ENCODE measurements around the gene E2F8. TPM values are rescaled to one million over a fixed set of nuclear protein-coding genes. Genes with fewer than 3 reads are reported as not detected.

Gene E2F8
- total and polyA plus RNA-seq, 2 donors (not counting 3 experiments of a cell fraction or from before 2014, with no cell fraction given) = 6.5 to 19.1 TPM

- dilution Hi-C loops (cut with MboI; ENCODE audit: extremely low pct_ligation_motif_present, low sequenced_read_pairs) = no loop called here
- no TSS peak for BruUV-seq (replicated peaks)
- no peak for FAIRE-seq
These were observed 36.4 kb upstream of the E2F8 start for GRCh38 chr11:19276859-19277808.

More at GRCh38 chr11:19276859-19277808, 36.4 kb upstream of the E2F8 start:
- no peak for DNase-seq (ENCODE audit: low read depth, low spot score)
- no peak for TF ChIP-seq POLR2AphosphoS5 (IDR thresholded peaks at IDR 0.05; ENCODE audit: insufficient read depth, low read depth, low read length)
- TF ChIP-seq MAX (IDR thresholded peaks at IDR 0.05; ENCODE audit: insufficient read depth, insufficient read length) = no peak
- TF ChIP-seq JUN (IDR thresholded peaks at IDR 0.05; ENCODE audit: borderline replicate concordance, insufficient read depth, insufficient read length, low read depth) = no peak
- no peak for TF ChIP-seq FOS (IDR thresholded peaks at IDR 0.05; ENCODE audit: borderline replicate concordance, insufficient read depth, low read length)
- no peak for TF ChIP-seq MYC (IDR thresholded peaks at IDR 0.05; ENCODE audit: low read depth, low read length)
- no peak for TF ChIP-seq POLR2A (IDR thresholded peaks at IDR 0.05; ENCODE audit: low read depth, low read length)
- no peak for TF ChIP-seq GATA2 (IDR thresholded peaks at IDR 0.05; ENCODE audit: insufficient read depth, insufficient read length, low read depth, low read length)
- TF ChIP-seq EZH2 (IDR thresholded peaks at IDR 0.05; ENCODE audit: borderline replicate concordance, low read depth, low read length, severe bottlenecking) = no peak
- no peak for TF ChIP-seq CTCF (IDR thresholded peaks at IDR 0.05; ENCODE audit: extremely low read depth in 1 of 2, insufficient read depth in 1 of 2, low read depth in 1 of 2, low read length in 2 of 2)
- Histone ChIP-seq H2AFZ (ENCODE audit: low read depth, low read length) (no peak overlapping the region), H3K9ac (replicated peaks; ENCODE audit: extremely low read depth, insufficient read depth, low read length) (no peak overlapping the region), H3K9me1 (replicated peaks; ENCODE audit: control insufficient read depth, extremely low read depth, insufficient read depth, low read length) (no peaks in the 10 kb centered on the region), H3K4me3 (replicated peaks in 1 of 3; ENCODE audit: insufficient read depth in 1 of 3, low read depth in 1 of 3, low read length in 3 of 3) (no peak overlapping the region), H3K4me1 (ENCODE audit: control insufficient read depth, extremely low read depth, insufficient read depth, low read length) (no peaks in the 10 kb centered on the region), H3K4me2 (ENCODE audit: insufficient read depth, low read length) (no peak overlapping the region), H3K9me3 (replicated peaks; ENCODE audit: control insufficient read depth, insufficient read depth, low read length) (no peaks in the 10 kb centered on the region), H4K20me1 (replicated peaks; ENCODE audit: control insufficient read depth, extremely low read depth, insufficient read depth, low read length) (no peaks in the 10 kb centered on the region), H3K79me2 (ENCODE audit: control insufficient read depth, insufficient read depth, low read length) (no peaks in the 10 kb centered on the region), H3K27ac (ENCODE audit: insufficient read depth, low read depth, low read length) (no peak overlapping the region), H3K27me3 (ENCODE audit: control insufficient read depth in 2 of 2, insufficient read depth in 2 of 2, low read length in 2 of 2) (peaks cover 4 to 17% of the 10 kb centered on the region in 2 experiments), H3K36me3 (ENCODE audit: control insufficient read depth in 2 of 2, extremely low read depth in 1 of 2, insufficient read depth in 2 of 2, low read length in 2 of 2) (no peaks in the 10 kb centered on the region)
- intact Hi-C loops (cut with micrococcal nuclease) = no loop called here
- ChIA-PET CTCF (interaction anchor here (1.3 kb wide), 1 partner anchor 17 kb away, joined by 6 read pairs; no protein-coding TSS in a partner anchor), POLR2A (no interaction called here)

Measured in endothelial cell of umbilical vein (primary cell).